HFF-Myc (cell line): ENCODE data around the gene GABBR2.

Experiments
- DNase-seq: peaks from one replicate; pipeline ENCODE4 v3.0.0-alpha.2; 2011; ENCODE audit warnings: low read depth; ENCODE audit errors: extremely low read depth
- H3K4me3 ChIP-seq: replicated peaks from 2 replicates; pipeline ENCODE4 v1.5.1; 2011; ENCODE audit warnings: low read depth, mild to moderate bottlenecking, control low read depth, low read length
- TF ChIP-seq, protein P1 (sequence below): IDR thresholded peaks from 2 replicates; pipeline ENCODE4 v1.5.1; 2012; ENCODE audit warnings: mild to moderate bottlenecking, low read depth, low read length, control low read depth; ENCODE audit errors: missing control alignments

Gene GABBR2

DNA sequence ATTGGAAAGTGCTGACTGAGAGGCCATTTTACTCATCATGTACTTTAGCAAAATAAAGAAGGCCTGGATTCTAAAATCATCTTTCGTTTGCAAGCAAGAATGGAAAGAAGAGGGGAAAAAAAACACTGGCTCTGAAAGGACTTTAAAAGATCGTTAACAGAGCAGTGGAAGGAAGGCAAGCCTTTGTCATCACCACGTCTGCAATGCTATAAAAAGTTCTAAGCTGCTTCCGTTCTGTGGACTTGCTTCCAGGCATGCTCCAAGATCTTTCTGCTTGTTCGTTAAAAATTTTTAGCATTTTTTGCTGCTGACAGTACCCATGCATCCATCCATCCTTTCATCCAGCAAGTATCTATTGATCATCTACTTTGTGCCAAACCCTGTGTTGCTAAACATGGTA lies 226.5 kb downstream of the GABBR2 start:
- TF ChIP-seq, protein P1, sequence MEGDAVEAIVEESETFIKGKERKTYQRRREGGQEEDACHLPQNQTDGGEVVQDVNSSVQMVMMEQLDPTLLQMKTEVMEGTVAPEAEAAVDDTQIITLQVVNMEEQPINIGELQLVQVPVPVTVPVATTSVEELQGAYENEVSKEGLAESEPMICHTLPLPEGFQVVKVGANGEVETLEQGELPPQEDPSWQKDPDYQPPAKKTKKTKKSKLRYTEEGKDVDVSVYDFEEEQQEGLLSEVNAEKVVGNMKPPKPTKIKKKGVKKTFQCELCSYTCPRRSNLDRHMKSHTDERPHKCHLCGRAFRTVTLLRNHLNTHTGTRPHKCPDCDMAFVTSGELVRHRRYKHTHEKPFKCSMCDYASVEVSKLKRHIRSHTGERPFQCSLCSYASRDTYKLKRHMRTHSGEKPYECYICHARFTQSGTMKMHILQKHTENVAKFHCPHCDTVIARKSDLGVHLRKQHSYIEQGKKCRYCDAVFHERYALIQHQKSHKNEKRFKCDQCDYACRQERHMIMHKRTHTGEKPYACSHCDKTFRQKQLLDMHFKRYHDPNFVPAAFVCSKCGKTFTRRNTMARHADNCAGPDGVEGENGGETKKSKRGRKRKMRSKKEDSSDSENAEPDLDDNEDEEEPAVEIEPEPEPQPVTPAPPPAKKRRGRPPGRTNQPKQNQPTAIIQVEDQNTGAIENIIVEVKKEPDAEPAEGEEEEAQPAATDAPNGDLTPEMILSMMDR, result no peak
- no peak overlapping the region for H3K4me3 ChIP-seq
- DNase-seq, result no peak

- H3K4me3 ChIP-seq, result no peak overlapping the region
- TF ChIP-seq, protein P1, result no peak
- DNase-seq, result no peak
Measured at GRCh38 chr9:98481676-98482075, 227.1 kb downstream of the GABBR2 start.

DNA sequence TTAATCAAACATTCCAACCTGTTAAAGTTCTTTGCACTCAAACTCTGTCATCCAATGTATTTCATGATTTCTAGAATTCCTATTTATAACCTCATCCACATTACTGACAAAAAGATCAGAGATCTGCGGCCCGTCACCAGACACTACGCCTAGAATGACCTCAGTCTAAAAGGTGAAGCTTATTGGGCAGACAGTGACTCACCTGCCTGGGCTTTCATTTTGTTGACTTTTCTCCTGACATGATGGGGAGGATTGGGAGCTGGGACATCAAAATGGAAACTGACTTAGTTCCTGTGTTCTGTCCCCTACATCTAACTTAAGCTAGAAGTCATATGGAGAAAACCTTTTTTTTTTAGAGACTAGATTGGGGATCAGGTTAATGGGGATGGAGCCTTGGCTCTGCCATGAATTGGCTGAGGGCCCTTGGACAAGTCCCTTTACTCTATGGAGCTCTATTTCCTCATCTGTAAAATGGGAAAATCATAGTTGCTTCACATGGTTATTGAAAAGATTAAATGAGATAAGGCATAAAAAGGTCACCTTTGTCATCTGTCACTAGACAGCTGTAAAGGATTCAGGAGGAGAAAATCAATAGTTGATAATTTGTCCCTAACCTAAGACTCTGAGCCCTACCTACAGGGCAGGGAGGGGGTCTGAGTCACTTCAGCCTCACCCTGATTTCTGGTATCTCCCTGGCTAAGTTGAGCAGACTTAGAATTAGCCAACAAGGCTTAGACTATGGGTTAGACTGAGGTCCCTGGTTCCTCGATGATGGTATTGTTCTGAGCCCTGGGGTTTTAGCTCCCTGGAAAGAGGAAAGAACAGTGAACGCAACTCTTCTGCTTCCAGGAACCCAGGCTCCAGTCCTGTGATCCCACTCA lies 228.5 kb downstream of the GABBR2 start:
- DNase-seq, result no peak
- TF ChIP-seq, protein P1, result no peak
- H3K4me3 ChIP-seq, result no peak overlapping the region

- no peak for DNase-seq
- H3K4me3 ChIP-seq, result no peak overlapping the region
- TF ChIP-seq, protein P1, result no peak
Measured at GRCh38 chr9:98479449-98479848, 229.3 kb downstream of the GABBR2 start.

DNA sequence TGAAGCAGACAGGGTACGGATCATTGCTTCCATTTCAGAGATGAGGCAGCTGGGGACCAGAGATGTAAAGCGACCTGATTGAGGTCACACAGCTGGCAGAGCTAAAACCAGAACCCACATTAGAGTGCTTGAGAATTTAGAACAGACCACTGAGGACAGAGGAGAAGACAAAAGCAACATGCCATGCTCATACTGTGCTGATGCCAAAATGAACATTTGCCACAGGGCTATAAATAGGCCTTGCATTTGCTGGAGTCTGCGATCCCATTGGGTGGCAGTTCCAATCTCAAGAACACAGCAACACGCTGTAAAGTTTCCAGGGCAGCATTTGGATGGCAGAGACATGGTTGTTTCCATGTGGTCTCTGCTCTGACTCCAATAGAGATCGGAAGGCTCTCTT lies 230.9 kb downstream of the GABBR2 start:
- no peak overlapping the region for H3K4me3 ChIP-seq
- DNase-seq, result no peak
- TF ChIP-seq, protein P1, result no peak

DNA sequence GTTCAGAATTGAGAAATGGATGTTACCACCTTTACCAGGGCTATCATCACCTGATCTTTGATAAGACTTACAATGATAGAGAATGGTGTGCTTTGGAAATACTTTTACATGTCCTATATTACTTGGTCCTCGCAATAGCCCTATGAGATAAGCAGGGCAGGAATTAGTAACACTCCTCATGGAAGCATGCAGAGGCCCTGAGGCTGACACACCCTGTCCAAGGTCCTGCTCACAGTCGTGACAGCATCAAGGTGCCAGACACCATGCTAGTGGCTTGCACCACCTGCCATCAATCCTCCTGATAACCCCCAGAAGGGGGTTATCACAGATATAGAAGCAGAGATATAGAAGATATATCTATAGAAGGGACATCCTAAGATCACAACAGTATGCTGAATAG lies 236.5 kb downstream of the GABBR2 start:
- no peak for DNase-seq
- H3K4me3 ChIP-seq, result no peak overlapping the region
- TF ChIP-seq, protein P1, result no peak
